ENCODE data around the gene ARRB1. TPM values are rescaled to one million over a fixed set of nuclear protein-coding genes. Genes with fewer than 3 reads are reported as not detected.

The ARRB1 gene
- total and polyA plus RNA-seq, 3 donors from 2014 or later = 8.4 to 9.8 (median 8.5) TPM

DNA sequence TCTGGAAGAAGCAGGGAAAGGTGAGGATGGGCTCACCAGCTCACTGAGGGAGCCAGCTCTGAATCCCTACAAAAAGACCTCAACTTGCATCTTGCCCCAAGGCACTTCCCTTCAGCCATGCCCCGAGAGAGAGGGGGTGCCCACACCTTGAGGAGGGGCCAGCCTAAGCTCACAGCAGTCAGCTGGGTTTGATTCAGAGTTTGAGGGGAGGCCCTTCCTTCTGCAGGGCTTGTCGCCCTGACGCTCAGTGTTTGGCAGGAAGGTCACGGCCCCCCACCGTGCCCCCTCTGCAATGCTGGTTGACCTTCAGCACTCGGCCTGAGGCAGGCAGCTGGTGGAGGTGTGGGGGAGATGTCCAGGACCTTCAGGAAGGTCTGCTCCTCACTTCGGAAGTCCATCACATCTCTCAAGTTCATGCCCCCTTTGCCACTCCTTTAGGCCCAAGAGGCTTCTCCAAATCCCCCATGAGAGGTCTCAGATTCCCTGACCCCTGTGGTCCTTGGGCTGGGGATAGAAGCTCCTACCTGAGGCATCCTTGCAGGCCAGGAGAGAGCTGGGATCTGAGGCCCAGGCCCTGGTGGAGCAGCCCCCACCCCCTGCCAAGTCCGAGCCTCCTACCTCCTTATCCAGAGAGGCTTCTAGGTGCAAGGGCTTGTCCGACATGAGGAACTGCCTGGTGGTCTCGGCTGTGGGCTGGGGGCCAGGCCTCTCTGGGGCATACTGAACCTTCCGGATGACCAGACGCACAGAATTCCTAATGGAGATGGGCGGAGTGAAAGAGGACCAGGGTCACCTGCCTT is 73.3 kb downstream of the ARRB1 start:
- intact Hi-C loops (cut with DNase I; ENCODE audit: low total_unique reads) = no loop called here
- DNase-seq = no peak

DNA sequence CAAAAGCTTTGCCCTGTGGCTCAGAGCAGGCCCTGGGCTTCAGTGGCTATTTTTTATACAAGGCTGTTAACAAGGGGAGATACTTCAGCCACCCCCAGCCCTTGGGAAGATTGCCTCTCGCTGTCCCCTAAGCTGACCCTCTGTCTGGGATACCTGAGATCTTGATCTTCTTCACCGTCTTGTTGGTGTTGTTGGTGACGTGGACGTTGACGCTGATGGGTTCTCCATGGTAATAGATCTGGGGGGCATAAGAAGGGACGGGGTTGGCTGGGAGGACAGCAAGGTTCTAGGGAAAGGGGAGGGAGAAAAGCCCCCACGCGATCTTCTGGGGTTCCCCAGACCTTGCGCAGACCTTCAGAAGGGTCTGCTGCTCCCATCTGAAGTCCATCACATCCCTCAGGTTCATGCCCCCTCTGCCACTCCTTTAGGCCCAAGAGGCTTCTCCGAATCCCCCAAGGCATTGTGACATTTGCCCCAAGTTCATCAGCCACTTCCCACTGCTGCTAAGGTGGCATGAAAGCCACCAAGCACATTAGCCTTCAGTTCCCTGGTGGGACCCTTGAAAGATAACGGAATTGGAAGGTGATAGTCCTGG is 74.2 kb downstream of the ARRB1 start:
- H3K9me3 ChIP-seq = no peaks in the 10 kb centered on the region
- H3K4me1 ChIP-seq = no peaks in the 10 kb centered on the region
- H3K27me3 ChIP-seq = no peaks in the 10 kb centered on the region
- DNase-seq = no peak
- no peak overlapping the region for H3K4me3 ChIP-seq
- no peak overlapping the region for H3K27ac ChIP-seq
- H3K36me3 ChIP-seq (ENCODE audit: low read depth, missing control alignments) = no peaks in the 10 kb centered on the region
- TF ChIP-seq POLR2A (IDR thresholded peaks at IDR 0.05) = no peak
- TF ChIP-seq, protein P1, sequence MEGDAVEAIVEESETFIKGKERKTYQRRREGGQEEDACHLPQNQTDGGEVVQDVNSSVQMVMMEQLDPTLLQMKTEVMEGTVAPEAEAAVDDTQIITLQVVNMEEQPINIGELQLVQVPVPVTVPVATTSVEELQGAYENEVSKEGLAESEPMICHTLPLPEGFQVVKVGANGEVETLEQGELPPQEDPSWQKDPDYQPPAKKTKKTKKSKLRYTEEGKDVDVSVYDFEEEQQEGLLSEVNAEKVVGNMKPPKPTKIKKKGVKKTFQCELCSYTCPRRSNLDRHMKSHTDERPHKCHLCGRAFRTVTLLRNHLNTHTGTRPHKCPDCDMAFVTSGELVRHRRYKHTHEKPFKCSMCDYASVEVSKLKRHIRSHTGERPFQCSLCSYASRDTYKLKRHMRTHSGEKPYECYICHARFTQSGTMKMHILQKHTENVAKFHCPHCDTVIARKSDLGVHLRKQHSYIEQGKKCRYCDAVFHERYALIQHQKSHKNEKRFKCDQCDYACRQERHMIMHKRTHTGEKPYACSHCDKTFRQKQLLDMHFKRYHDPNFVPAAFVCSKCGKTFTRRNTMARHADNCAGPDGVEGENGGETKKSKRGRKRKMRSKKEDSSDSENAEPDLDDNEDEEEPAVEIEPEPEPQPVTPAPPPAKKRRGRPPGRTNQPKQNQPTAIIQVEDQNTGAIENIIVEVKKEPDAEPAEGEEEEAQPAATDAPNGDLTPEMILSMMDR (IDR thresholded peaks at IDR 0.05) = no peak
- 91 to 98% methylated on average over 11 of the region's 11 CpGs for WGBS, 2 donors
- intact Hi-C loops (cut with DNase I; ENCODE audit: low total_unique reads) = no loop called here

More for the DNA sequence above, 73.3 kb downstream of the ARRB1 start:
- WGBS, 2 donors = 75 to 85% methylated on average over 5 to 13 of the region's 13 CpGs
- Histone ChIP-seq H3K4me1 (no peaks in the 10 kb centered on the region), H3K4me3 (no peak overlapping the region), H3K27ac (no peak overlapping the region), H3K36me3 (ENCODE audit: low read depth, missing control alignments) (no peaks in the 10 kb centered on the region), H3K27me3 (no peaks in the 10 kb centered on the region), H3K9me3 (no peaks in the 10 kb centered on the region)
- TF ChIP-seq, protein P1 (IDR thresholded peaks at IDR 0.05) = no peak
- TF ChIP-seq POLR2A (IDR thresholded peaks at IDR 0.05) = no peak

DNA sequence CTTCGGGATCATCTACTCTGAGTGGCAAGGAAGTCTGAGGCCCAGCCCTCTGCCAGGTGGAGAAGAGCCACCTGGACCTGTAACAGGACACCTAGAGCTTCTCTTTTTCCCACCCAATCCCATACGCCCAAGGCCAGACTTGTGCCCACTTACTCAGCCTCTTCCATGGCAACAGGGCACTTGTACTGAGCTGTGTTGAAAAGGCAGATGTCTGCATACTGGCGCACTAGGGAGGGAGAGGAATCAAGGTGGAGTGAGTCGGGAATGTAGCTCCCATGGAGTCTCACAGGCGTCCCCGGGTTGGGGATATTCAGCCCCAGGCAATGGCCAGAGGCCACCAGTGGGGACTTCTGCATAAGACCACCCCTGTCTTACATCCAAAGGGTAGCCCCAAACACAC is 74.8 kb downstream of the ARRB1 start:
- H3K36me3 ChIP-seq (ENCODE audit: low read depth, missing control alignments) = no peaks in the 10 kb centered on the region
- 87 to 88% methylated on average over 5 to 6 of the region's 6 CpGs for WGBS, 2 donors
- no peaks in the 10 kb centered on the region for H3K4me1 ChIP-seq
- H3K27me3 ChIP-seq = no peaks in the 10 kb centered on the region
- H3K27ac ChIP-seq = no peak overlapping the region
- DNase-seq = no peak
- H3K9me3 ChIP-seq = no peaks in the 10 kb centered on the region
- intact Hi-C loops (cut with DNase I; ENCODE audit: low total_unique reads) = no loop called here
- no peak overlapping the region for H3K4me3 ChIP-seq
- TF ChIP-seq POLR2A (IDR thresholded peaks at IDR 0.05) = no peak
- TF ChIP-seq, protein P1 (IDR thresholded peaks at IDR 0.05) = no peak

GRCh38 chr11:75276186-75276585 is 75.3 kb downstream of the ARRB1 start:
- Histone ChIP-seq H3K27ac (no peak overlapping the region), H3K27me3 (no peaks in the 10 kb centered on the region), H3K4me3 (no peak overlapping the region), H3K36me3 (ENCODE audit: low read depth, missing control alignments) (no peaks in the 10 kb centered on the region), H3K9me3 (no peaks in the 10 kb centered on the region), H3K4me1 (no peaks in the 10 kb centered on the region)
- intact Hi-C loops (cut with DNase I; ENCODE audit: low total_unique reads) = no loop called here
- TF ChIP-seq POLR2A (IDR thresholded peaks at IDR 0.05) = no peak
- TF ChIP-seq, protein P1 (IDR thresholded peaks at IDR 0.05) = no peak
- WGBS, 2 donors = 88 to 92% methylated on average over 2 of the region's 2 CpGs
- DNase-seq = no peak
